PC-9 (cell line): Measurements from ENCODE around the gene PIWIL4.

Source experiments
- EZH2 ChIP-seq: fragments of 200-600 bp; sonication (generic); IDR thresholded peaks from 2 replicates; pipeline ENCODE4 v1.8.0; 2017; ENCODE audit warnings: antibody characterized with exemption, low read depth
- TF ChIP-seq, protein P1 (sequence below): fragments of 200-600 bp; sonication (generic); conservative IDR thresholded peaks from 2 replicates; pipeline ENCODE4 v1.6.1; 2017; ENCODE audit warnings: mixed run types, antibody characterized with exemption, mild to moderate bottlenecking, moderate library complexity

DNA sequence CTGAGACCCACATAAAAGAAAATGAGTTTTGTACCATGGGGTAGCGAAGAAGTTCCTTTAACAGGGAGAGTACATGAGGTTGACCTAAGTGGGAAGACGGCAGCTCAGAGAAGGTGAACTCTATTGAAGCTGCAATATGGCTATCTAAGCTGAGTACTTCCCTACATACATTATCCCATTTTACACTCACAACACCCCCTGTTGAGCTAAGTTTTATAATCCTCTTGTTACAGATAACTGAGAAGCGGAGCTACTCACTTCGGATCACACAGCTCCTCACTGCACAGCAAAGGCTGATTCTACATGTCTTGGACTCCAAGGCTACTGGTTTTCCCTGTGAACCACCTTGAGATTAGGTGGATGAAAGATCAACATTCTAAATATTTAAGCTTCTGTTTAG, 8.2 kb upstream of the PIWIL4 start:
- TF ChIP-seq, protein P1, sequence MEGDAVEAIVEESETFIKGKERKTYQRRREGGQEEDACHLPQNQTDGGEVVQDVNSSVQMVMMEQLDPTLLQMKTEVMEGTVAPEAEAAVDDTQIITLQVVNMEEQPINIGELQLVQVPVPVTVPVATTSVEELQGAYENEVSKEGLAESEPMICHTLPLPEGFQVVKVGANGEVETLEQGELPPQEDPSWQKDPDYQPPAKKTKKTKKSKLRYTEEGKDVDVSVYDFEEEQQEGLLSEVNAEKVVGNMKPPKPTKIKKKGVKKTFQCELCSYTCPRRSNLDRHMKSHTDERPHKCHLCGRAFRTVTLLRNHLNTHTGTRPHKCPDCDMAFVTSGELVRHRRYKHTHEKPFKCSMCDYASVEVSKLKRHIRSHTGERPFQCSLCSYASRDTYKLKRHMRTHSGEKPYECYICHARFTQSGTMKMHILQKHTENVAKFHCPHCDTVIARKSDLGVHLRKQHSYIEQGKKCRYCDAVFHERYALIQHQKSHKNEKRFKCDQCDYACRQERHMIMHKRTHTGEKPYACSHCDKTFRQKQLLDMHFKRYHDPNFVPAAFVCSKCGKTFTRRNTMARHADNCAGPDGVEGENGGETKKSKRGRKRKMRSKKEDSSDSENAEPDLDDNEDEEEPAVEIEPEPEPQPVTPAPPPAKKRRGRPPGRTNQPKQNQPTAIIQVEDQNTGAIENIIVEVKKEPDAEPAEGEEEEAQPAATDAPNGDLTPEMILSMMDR: no peak
- TF ChIP-seq EZH2: no peak
